PC-3 (cell line): Measurements from ENCODE around the gene USO1. TPM values are rescaled to one million over a fixed set of nuclear protein-coding genes. Genes with fewer than 3 reads are reported as not detected.

Experiments
- ATAC-seq: fragments of 200-7000 bp; cut with Tn5 transposase; 2 replicates; pipeline ENCODE4 v1.9.1; 2020; ENCODE audit warnings: mild to moderate bottlenecking, moderate library complexity
- Bru-seq: library from RNA; stranded (reverse); fragments of 400-500 nt; gene quantifications from one replicate; lab custom pipeline; 2021; lab: Mats Ljungman, UMichigan
- BruChase-seq, 2 experiments: library from RNA; stranded (reverse); fragments of 400-500 nt; gene quantifications; one replicate each; lab custom pipeline; 2021; lab: Mats Ljungman, UMichigan
- BruUV-seq: library from RNA; stranded (reverse); fragments of 400-500 nt; replicated peaks from 2 replicates; lab custom pipeline; 2021; lab: Mats Ljungman, UMichigan
- CTCF ChIA-PET: fragments of 300-600 bp; sonication (Branson Sonifier 250); formaldehyde crosslinking; loops from one replicate; lab custom pipeline; 2022; ENCODE audit warnings: antibody characterized with exemption; lab: Charles Lee
- POLR2A ChIA-PET: fragments of 300-600 bp; sonication (Branson Sonifier 250); formaldehyde crosslinking; loops from one replicate; lab custom pipeline; 2022; ENCODE audit warnings: antibody characterized with exemption; ENCODE audit not compliant: unreplicated experiment; lab: Charles Lee
- DNase-seq: peaks from one replicate; pipeline ENCODE4 v3.0.0-alpha.2; 2015
- H2AFZ ChIP-seq: fragments of 300-600 bp; sonication (generic); 2 replicates; pipeline ENCODE4 v1.6.0; 2016; ENCODE audit warnings: antibody characterized with exemption, low read length
- H3F3A ChIP-seq: fragments of 300-600 bp; sonication (generic); one replicate; pipeline ENCODE4 v1.6.0; 2017; ENCODE audit warnings: antibody characterized with exemption, low read length, control low read depth, mild to moderate bottlenecking; ENCODE audit not compliant: unreplicated experiment
- H3K27ac ChIP-seq: fragments of 300-600 bp; sonication (generic); 2 replicates; pipeline ENCODE4 v1.5.1; 2016; ENCODE audit warnings: mild to moderate bottlenecking, low read length
- H3K27me3 ChIP-seq: fragments of 300-600 bp; sonication (generic); 2 replicates; pipeline ENCODE4 v1.6.1; 2016; ENCODE audit warnings: low read length, mixed read lengths
- H3K36me3 ChIP-seq: fragments of 300-600 bp; sonication (generic); 2 replicates; pipeline ENCODE4 v1.6.1; 2016; ENCODE audit warnings: low read depth, mixed run types, low read length, mixed read lengths
- H3K4me1 ChIP-seq: fragments of 300-600 bp; sonication (generic); 2 replicates; pipeline ENCODE4 v1.5.1; 2016; ENCODE audit warnings: low read length; ENCODE audit not compliant: insufficient read depth
- H3K4me2 ChIP-seq: fragments of 300-600 bp; sonication (generic); 2 replicates; pipeline ENCODE4 v1.6.0; 2016; ENCODE audit warnings: low read length
- H3K4me3 ChIP-seq: fragments of 300-600 bp; sonication (generic); 2 replicates; pipeline ENCODE4 v1.5.1; 2016; ENCODE audit warnings: mild to moderate bottlenecking, low read length, mixed read lengths
- H3K79me2 ChIP-seq: fragments of 300-600 bp; sonication (generic); 2 replicates; pipeline ENCODE4 v1.6.1; 2017; ENCODE audit warnings: low read length, mixed read lengths
- H3K9ac ChIP-seq: fragments of 300-600 bp; sonication (generic); 2 replicates; pipeline ENCODE4 v1.6.0; 2016; ENCODE audit warnings: mild to moderate bottlenecking, low read length
- H3K9me2 ChIP-seq: fragments of 300-600 bp; sonication (generic); replicated peaks from 2 replicates; pipeline ENCODE4 v1.6.1; 2016; ENCODE audit warnings: mixed run types, low read length, mixed read lengths
- H3K9me3 ChIP-seq: fragments of 300-600 bp; sonication (generic); 2 replicates; pipeline ENCODE4 v1.6.1; 2016; ENCODE audit warnings: low read length, mixed read lengths
- H4K20me1 ChIP-seq: fragments of 300-600 bp; sonication (generic); 2 replicates; pipeline ENCODE4 v1.6.1; 2016; ENCODE audit warnings: low read length, mixed read lengths
- CTCF ChIP-seq: fragments of 300-600 bp; sonication (generic); conservative IDR thresholded peaks from 2 replicates; pipeline ENCODE4 v1.5.1; 2017; ENCODE audit warnings: antibody characterized with exemption, low read depth, mild to moderate bottlenecking, low read length
- EZH2 ChIP-seq: fragments of 300-600 bp; sonication (generic); IDR thresholded peaks from one replicate; pipeline ENCODE4 v1.6.1; 2017; ENCODE audit warnings: antibody characterized with exemption, mild to moderate bottlenecking, low read length; ENCODE audit not compliant: unreplicated experiment
- EZH2phosphoT487 ChIP-seq: fragments of 300-600 bp; sonication (generic); IDR thresholded peaks from 2 replicates; pipeline ENCODE4 v1.6.1; 2018; ENCODE audit warnings: mild to moderate bottlenecking, antibody characterized with exemption, low read length, borderline replicate concordance
- intact Hi-C: fragments of 100-400 bp; cut with micrococcal nuclease; formaldehyde crosslinking; loops from 2 replicates; pipeline ENCODE4 v1.9.0; 2023
- long read RNA-seq: library from polyadenylated mRNA; unstranded; transcript quantifications from one replicate; pipeline ENCODE4 v2.0.0, GENCODE V29; 2021; ENCODE audit not compliant: unreplicated experiment
- total RNA-seq: library from RNA; depleted of rRNA; stranded (reverse); fragments of >200 nt; gene quantifications from 2 replicates; pipeline ENCODE4 v1.2.3, GENCODE V29; 2014; rRNA removed

Gene USO1
- total RNA-seq (29.9 and 34.3 TPM in 2 replicates), Bru-seq, nascent RNA (percentile 88 among the genes with signal in this experiment), BruChase-seq, experiment 1, labeled RNA remaining after a 6-hour chase (percentile 84 among the genes with signal in this experiment), BruChase-seq, experiment 2, labeled RNA remaining after a 2-hour chase (percentile 86 among the genes with signal in this experiment)
- long read RNA-seq, full-length matches to known transcripts, result 117 of 251 reads
- long read RNA-seq, partial matches to known transcripts, result 60 of 251 reads
- long read RNA-seq, other reads (novel, unspliced or antisense), result 74 of 251 reads

- no peaks in the 10 kb centered on the region for H3K9me3 ChIP-seq
- H3K36me3 ChIP-seq, result no peaks in the 10 kb centered on the region
- peak within 1 kb of the TSS; percentile 94 for H3K4me3 ChIP-seq
- no peak for TF ChIP-seq EZH2
- no peak for TF ChIP-seq EZH2phosphoT487
- peak; percentile 77 for TF ChIP-seq CTCF
- H2AFZ ChIP-seq, result peak within 1 kb of the TSS; percentile 71
- no peaks in the 10 kb centered on the region for H4K20me1 ChIP-seq
- DNase-seq, result peak; percentile 95
- no peaks in the 10 kb centered on the region for H3K27me3 ChIP-seq
- H3K9me2 ChIP-seq, result no peaks in the 10 kb centered on the region
- BruUV-seq, result TSS peak; percentile 76
- POLR2A ChIA-PET, result interaction anchor here (0.5 to 1.9 kb wide), 4 partner anchors 12 to 65 kb away, joined by 3 to 15 read pairs (median 5); partner anchors contain the start of gene G3BP2
- H3K4me2 ChIP-seq, result peak within 1 kb of the TSS; percentile 91
- peak within 1 kb of the TSS; percentile 82 for H3K27ac ChIP-seq
- CTCF ChIA-PET, result interaction anchor here (0.6 to 1.9 kb wide), 4 partner anchors 51 to 360 kb away, joined by 3 to 8 read pairs (median 3); partner anchors contain the start of gene G3BP2
- H3F3A ChIP-seq, result no peaks in the 10 kb centered on the region
- intact Hi-C loops, result loop anchor here (1.0 to 5.0 kb wide), 2 partner anchors 51 to 72 kb away; partner anchors contain the start of gene G3BP2
- H3K4me1 ChIP-seq, result peaks cover 27% of the 10 kb centered on the region
- H3K9ac ChIP-seq, result peak within 1 kb of the TSS; percentile 96
- peaks cover 66% of the 10 kb centered on the region for H3K79me2 ChIP-seq
- ATAC-seq, result peak; percentile 83
These were observed at the start of gene USO1 for GRCh38 chr4:75724066-75724866. Gene USO1 (plus strand): TSS chr4:75724577. CDS start chr4:75724820, 243 bp downstream.

GRCh38 chr4:75675004-75675531 is 49.3 kb upstream of the USO1 start:
- no peak for ATAC-seq
- H2AFZ ChIP-seq, result no peak overlapping the region
- intact Hi-C loops, result no loop called here

More at GRCh38 chr4:75675004-75675531, 49.3 kb upstream of the USO1 start:
- H3K9ac ChIP-seq, result no peak overlapping the region
- H3K27ac ChIP-seq, result no peak overlapping the region
- no peak for DNase-seq
- H3K4me1 ChIP-seq, result peaks cover 20% of the 10 kb centered on the region
- H4K20me1 ChIP-seq, result peaks cover 24% of the 10 kb centered on the region
- no peaks in the 10 kb centered on the region for H3K9me3 ChIP-seq
- no peaks in the 10 kb centered on the region for H3K27me3 ChIP-seq
- peaks cover 5% of the 10 kb centered on the region for H3F3A ChIP-seq
- H3K79me2 ChIP-seq, result peaks cover 31% of the 10 kb centered on the region
- H3K9me2 ChIP-seq, result no peaks in the 10 kb centered on the region
- no peak overlapping the region for H3K4me2 ChIP-seq
- ChIA-PET POLR2A (no interaction called here), CTCF (no interaction called here)
- BruUV-seq, result no TSS peak
- no peak for TF ChIP-seq CTCF
- no peak for TF ChIP-seq EZH2phosphoT487
- TF ChIP-seq EZH2, result no peak
- H3K4me3 ChIP-seq, result no peak overlapping the region
- H3K36me3 ChIP-seq, result no peaks in the 10 kb centered on the region
